ENCODE measurements around the gene NPAS3. TPM values are rescaled to one million over a fixed set of nuclear protein-coding genes. Genes with fewer than 3 reads are reported as not detected.

The NPAS3 gene
- total RNA-seq, 4 donors from 2014 or later, result 0.13 to 1.1 (median 0.47) TPM; not detected in 1

DNA sequence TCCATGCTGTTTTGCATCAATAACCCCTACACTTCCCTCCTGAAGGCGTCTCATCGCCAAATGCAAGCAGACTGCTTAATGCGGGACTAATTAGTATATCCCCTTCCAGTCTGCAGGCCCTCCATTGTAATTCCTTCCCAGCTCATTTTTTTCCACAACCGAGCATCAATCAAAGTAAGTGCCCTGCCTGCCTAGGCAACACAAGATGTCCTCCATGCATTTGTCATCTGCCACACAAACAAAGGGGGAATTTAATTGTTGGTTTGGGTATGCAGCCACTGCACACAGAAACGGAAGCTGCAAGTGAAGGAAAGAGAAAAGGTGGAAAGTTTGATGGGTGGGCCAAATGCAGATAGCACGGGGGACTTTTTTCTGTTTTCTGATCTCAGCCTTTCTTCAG, 844.2 kb downstream of the NPAS3 start:
- Histone ChIP-seq H3K27me3 (no peaks in the 10 kb centered on the region), H3K27ac (no peak overlapping the region), H3K9me3 (no peaks in the 10 kb centered on the region), H3K4me1 (no peaks in the 10 kb centered on the region), H3K4me3 (no peak overlapping the region), H3K36me3 (no peaks in the 10 kb centered on the region)
- no peak for DNase-seq
- TF ChIP-seq, protein P1, sequence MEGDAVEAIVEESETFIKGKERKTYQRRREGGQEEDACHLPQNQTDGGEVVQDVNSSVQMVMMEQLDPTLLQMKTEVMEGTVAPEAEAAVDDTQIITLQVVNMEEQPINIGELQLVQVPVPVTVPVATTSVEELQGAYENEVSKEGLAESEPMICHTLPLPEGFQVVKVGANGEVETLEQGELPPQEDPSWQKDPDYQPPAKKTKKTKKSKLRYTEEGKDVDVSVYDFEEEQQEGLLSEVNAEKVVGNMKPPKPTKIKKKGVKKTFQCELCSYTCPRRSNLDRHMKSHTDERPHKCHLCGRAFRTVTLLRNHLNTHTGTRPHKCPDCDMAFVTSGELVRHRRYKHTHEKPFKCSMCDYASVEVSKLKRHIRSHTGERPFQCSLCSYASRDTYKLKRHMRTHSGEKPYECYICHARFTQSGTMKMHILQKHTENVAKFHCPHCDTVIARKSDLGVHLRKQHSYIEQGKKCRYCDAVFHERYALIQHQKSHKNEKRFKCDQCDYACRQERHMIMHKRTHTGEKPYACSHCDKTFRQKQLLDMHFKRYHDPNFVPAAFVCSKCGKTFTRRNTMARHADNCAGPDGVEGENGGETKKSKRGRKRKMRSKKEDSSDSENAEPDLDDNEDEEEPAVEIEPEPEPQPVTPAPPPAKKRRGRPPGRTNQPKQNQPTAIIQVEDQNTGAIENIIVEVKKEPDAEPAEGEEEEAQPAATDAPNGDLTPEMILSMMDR (IDR thresholded peaks at IDR 0.05), result no peak
- no peak for TF ChIP-seq POLR2A (IDR thresholded peaks at IDR 0.05)
- 85 to 88% methylated on average over 5 to 6 of the region's 6 CpGs for WGBS, 2 donors
- intact Hi-C loops (cut with DNase I), result no loop called here

DNA sequence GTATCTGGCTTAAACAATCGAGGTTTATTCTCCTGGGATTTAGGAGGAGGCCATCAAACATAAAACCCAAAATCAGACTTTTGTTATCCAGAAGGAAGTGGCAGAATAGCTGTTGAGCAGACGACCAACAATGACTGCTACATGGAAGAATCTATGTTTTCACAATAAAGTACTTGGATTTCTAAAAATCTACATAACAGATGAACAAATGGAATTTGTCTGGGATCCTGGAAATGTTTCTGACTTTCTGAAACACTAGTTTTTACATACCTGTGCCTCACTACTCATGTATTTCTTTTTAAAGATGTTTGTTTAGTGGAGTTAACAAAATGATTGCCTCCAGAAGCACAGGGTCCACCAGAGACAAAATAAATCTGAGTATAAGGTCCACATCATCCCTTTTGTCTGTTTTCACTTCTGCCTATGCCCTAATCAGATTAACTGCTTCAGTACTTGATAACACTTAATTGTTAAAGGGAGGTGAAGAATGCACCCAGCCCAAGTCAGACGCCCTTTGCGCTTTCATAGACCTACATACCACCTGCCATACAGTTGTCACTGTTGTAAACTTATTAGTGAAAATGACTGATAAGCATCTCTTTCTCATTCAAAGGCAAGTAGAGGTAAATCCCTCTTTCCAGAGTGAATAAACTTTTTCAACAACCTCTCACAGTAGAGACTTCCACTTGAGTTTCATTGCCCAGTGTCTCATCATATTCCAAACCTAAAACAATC, 847.6 kb downstream of the NPAS3 start:
- intact Hi-C loops (cut with DNase I), result no loop called here
- no peak for DNase-seq
- no peak overlapping the region for H3K27ac ChIP-seq
- no peak overlapping the region for H3K4me3 ChIP-seq
- no peaks in the 10 kb centered on the region for H3K9me3 ChIP-seq
- TF ChIP-seq, protein P1 (IDR thresholded peaks at IDR 0.05), result no peak
- no peak for TF ChIP-seq POLR2A (IDR thresholded peaks at IDR 0.05)
- WGBS, 2 donors, result 71 to 75% methylated on average over 4 of the region's 4 CpGs
- H3K36me3 ChIP-seq, result no peaks in the 10 kb centered on the region
- no peaks in the 10 kb centered on the region for H3K4me1 ChIP-seq
- no peaks in the 10 kb centered on the region for H3K27me3 ChIP-seq

DNA sequence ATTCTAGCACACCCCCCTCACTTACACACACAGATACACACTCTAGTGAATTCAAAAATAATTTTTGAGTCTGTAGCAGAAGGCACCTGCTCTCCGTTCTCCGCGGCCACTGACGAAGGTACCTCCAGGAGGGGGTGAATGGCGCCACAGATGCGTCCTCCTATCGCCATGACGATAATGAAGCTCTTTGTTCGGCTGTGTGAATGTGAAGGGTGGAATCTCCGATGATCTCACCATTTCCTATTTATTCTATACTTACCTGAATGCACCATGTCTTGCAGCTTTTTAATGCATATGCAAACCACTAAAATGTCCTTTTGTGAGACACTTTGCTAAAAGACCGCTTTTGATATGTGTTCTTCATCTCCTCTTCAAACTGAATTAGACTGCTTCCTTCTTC, 849.5 kb downstream of the NPAS3 start:
- Histone ChIP-seq H3K27me3 (no peaks in the 10 kb centered on the region), H3K4me1 (peaks cover 0 to 10% (median 4%) of the 10 kb centered on the region in 3 donors), H3K27ac (no peak overlapping the region), H3K4me3 (no peak overlapping the region), H3K9me3 (no peaks in the 10 kb centered on the region), H3K36me3 (no peaks in the 10 kb centered on the region)
- WGBS, 2 donors, result 91 to 93% methylated on average over 11 of the region's 11 CpGs
- intact Hi-C loops (cut with DNase I), result no loop called here
- no peak for DNase-seq
- TF ChIP-seq, protein P1 (IDR thresholded peaks at IDR 0.05), result no peak
- TF ChIP-seq POLR2A (IDR thresholded peaks at IDR 0.05), result no peak

DNA sequence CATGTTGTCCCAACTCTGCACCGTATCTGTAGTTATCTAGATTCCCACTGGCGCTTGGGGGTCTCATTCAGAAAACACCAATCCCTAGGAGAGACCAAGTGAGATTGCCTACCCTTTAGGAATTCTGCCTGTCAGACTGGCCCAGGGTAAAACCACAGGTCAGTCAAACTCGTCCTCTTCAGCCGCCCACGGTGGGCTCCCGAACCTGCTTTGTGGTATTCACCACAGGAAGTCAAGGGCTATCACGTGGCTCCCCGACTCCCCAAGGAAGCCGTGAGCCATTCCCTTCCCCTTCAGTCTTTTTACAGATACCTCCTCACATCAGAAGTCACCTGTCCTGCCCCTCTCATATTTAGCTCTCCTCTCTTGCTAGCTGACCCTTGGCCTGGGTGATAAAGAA, 852.3 kb downstream of the NPAS3 start:
- Histone ChIP-seq H3K27ac (no peak overlapping the region), H3K9me3 (no peaks in the 10 kb centered on the region), H3K36me3 (no peaks in the 10 kb centered on the region), H3K4me3 (no peak overlapping the region), H3K4me1 (peaks cover 0 to 15% (median 4%) of the 10 kb centered on the region in 3 donors), H3K27me3 (peaks cover 0 to 8% (median 0%) of the 10 kb centered on the region in 4 donors)
- intact Hi-C loops (cut with DNase I), result no loop called here
- 64 to 83% methylated on average over 9 of the region's 9 CpGs for WGBS, 2 donors
- no peak for DNase-seq
- TF ChIP-seq POLR2A (IDR thresholded peaks at IDR 0.05), result no peak
- TF ChIP-seq, protein P1 (IDR thresholded peaks at IDR 0.05), result no peak

DNA sequence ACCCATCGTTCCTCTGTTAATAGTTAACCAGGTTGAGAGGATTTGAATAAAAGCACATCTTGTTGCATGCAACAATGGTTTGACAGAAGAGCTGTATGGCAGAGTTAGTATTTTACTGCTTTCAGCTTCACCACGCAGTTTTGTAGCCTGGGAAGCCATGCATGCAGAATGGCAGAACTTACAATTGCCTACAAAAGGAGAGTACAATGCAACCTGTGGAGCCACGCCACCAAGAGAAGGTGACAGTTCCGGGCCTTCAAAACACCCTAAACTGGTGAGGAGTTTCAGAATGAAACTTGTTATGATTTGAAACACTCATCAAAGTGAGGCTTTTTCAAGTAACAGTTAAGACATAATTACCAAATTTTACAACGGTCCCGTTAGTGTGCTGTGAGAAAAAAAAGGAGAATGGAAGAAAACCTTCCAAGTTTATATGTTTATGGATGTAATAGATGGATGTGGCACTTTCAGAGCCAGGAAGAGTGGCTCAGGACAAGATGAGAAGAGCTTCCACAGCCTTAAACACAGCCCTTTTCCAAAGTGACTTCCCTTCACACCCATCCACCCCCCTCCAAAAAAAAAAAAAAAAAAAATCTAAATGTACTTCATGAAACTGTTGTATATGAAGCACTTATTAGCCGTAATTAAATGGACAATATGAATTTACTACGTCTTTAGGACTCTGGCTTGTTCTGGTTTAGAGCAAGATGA, 853.5 kb downstream of the NPAS3 start:
- DNase-seq, result no peak
- TF ChIP-seq, protein P1 (IDR thresholded peaks at IDR 0.05), result no peak
- no peak for TF ChIP-seq POLR2A (IDR thresholded peaks at IDR 0.05)
- H3K27me3 ChIP-seq, result peaks cover 0 to 8% (median 0%) of the 10 kb centered on the region in 4 donors
- H3K4me3 ChIP-seq, result peak overlapping the region in 1 of 4 donors; percentile 51
- H3K9me3 ChIP-seq, result no peaks in the 10 kb centered on the region
- no peaks in the 10 kb centered on the region for H3K36me3 ChIP-seq
- no peak overlapping the region for H3K27ac ChIP-seq
- intact Hi-C loops (cut with DNase I), result no loop called here
- H3K4me1 ChIP-seq, result peaks cover 0 to 15% (median 4%) of the 10 kb centered on the region in 3 donors
- whole genome bisulfite sequencing, 2 donors, result 48 to 53% methylated on average over 8 of the region's 8 CpGs
